Activated naive CD4-positive, alpha-beta T cell treated with anti-CD3 and anti-CD28 coated beads, Interleukin-2, amount 50 U/mL, for 24 hours (primary cell): ENCODE data around the gene SDR39U1.
A peak's percentile ranks its signal among the peaks of the same experiment; 100 is the strongest.

Experiments used
- H3K27ac Mint-ChIP-seq: one replicate; pipeline ENCODE4 v1.8.0; 2021; ENCODE audit warnings: mild to moderate bottlenecking, mixed read lengths
- H3K27me3 Mint-ChIP-seq: one replicate; pipeline ENCODE4 v1.8.0; 2021; ENCODE audit warnings: mixed read lengths
- H3K36me3 Mint-ChIP-seq: one replicate; pipeline ENCODE4 v1.8.0; 2021; ENCODE audit warnings: mixed read lengths
- H3K4me1 Mint-ChIP-seq: one replicate; pipeline ENCODE4 v1.8.0; 2021; ENCODE audit warnings: mixed read lengths
- H3K4me3 Mint-ChIP-seq: one replicate; pipeline ENCODE4 v1.8.0; 2021; ENCODE audit warnings: mild to moderate bottlenecking, mixed read lengths
- H3K9me3 Mint-ChIP-seq: one replicate; pipeline ENCODE4 v1.8.0; 2021; ENCODE audit warnings: mixed read lengths

Gene SDR39U1

DNA sequence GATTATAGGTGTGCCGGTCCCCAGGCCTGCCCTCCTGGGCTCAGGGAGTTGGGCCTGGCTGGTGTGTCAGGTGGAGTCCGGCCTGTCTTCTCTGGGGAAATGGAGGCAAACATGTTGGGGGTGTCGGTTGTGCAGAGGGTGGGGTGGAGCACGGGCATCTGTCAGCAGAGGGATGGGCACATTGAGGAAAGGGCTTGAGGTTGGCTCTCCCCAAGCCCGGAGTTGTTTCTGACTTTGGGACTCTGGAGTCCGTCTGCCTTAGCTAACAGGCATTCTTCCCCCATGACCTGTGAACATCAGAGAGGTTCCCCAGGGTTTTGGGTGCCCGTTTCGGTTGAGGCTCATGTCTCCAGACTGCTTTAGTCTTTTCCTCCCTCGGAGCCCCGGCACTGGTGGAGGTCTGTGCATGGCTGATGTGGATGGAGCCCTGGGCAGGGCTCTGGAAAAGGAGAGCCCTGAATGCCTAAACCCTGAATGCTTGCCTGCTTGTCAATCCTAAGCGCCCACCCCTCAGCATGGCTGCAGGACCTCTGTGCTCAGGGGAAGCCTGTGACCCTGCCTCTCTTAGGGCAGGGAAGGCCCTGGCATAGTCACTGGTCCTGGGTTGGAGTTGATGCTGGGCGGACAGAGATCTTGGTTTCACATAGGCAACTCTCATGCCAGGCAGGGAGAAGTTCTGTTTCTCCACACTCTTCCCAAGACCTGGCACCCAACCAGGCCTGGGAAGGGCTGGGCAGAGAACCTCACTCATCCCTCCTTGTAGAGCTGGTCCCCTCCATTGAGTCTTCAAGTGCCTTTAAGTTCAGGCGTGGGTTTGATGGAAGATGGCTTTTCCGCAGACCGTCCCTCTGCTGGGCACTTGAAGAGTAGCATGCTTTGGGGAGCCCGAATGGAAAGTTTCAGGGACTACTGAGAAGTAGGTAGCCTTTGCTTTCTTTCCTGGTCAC is 30.9 kb downstream of the SDR39U1 start:
- Mint-ChIP-seq H3K27ac (no peak overlapping the region), H3K27me3 (no peaks in the 10 kb centered on the region)

GRCh38 chr14:24409956-24410355 is 32.6 kb downstream of the SDR39U1 start:
- no peak overlapping the region for H3K4me3 Mint-ChIP-seq
- no peaks in the 10 kb centered on the region for H3K36me3 Mint-ChIP-seq
- no peaks in the 10 kb centered on the region for H3K4me1 Mint-ChIP-seq
- no peak overlapping the region for H3K27ac Mint-ChIP-seq
- no peaks in the 10 kb centered on the region for H3K27me3 Mint-ChIP-seq
- no peaks in the 10 kb centered on the region for H3K9me3 Mint-ChIP-seq

More for the DNA sequence above, 30.9 kb downstream of the SDR39U1 start:
- no peaks in the 10 kb centered on the region for H3K9me3 Mint-ChIP-seq
- H3K4me3 Mint-ChIP-seq, result no peak overlapping the region
- no peaks in the 10 kb centered on the region for H3K36me3 Mint-ChIP-seq
- H3K4me1 Mint-ChIP-seq, result no peaks in the 10 kb centered on the region

DNA sequence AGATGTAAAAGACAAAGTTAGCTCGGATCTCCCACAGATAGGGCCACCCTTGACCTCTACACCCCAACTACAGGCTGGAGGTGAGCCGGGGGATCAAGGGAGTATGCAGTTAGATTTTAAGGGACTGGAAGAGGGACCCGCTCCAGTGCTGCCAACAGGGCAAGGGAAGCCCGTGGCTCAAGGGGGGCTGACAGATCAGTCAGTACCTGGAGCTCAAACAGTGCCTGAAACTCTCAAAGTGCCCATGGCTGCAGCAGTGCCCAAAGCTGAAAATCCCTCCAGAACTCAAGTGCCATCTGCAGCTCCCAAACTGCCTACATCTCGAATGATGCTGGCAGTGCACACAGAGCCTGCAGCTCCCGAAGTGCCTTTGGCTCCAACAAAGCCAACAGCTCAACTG is 33.4 kb downstream of the SDR39U1 start:
- H3K9me3 Mint-ChIP-seq, result no peaks in the 10 kb centered on the region
- H3K4me1 Mint-ChIP-seq, result no peaks in the 10 kb centered on the region
- H3K36me3 Mint-ChIP-seq, result no peaks in the 10 kb centered on the region
- no peak overlapping the region for H3K27ac Mint-ChIP-seq
- H3K27me3 Mint-ChIP-seq, result no peaks in the 10 kb centered on the region
- no peak overlapping the region for H3K4me3 Mint-ChIP-seq

GRCh38 chr14:24408764-24409163 is 33.8 kb downstream of the SDR39U1 start:
- Mint-ChIP-seq H3K9me3 (no peaks in the 10 kb centered on the region), H3K36me3 (no peaks in the 10 kb centered on the region), H3K4me1 (no peaks in the 10 kb centered on the region), H3K27me3 (no peaks in the 10 kb centered on the region), H3K27ac (no peak overlapping the region), H3K4me3 (no peak overlapping the region)

DNA sequence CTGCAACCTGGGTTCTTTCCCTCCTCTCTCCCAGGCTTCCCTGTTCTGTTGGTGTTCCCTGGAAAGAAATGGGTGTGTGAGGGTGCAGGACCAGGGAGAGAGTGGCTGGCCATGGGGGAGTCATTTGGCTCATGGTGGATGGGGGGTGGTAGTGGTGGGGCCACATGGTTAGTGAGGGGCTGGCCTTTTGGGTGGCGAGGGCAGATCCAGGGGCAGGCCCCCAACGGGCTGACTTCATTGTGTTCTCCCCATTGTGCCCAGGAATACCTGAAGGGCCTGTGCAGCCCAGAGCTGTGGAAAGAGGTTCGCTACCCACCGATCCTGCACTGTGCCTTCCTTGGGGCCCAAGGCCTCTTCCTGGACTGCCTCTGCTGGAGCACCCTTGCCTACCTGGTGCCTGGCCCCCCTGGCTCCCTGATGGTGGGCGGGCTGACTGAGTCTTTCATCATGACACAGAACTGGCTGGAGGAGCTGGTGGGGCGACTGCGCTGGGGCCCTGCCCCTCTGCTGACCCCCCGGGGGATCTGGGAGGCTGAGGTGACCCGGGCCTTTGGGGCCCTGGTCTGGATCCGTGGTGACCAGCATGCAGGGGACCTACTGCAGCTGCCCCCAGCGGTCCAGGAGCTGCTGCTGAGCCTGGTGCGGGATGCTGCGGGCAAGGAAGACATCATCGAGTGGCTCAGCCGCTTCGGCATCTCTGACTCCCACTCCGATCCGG is 34.8 kb downstream of the SDR39U1 start:
- Mint-ChIP-seq H3K27me3 (no peaks in the 10 kb centered on the region), H3K27ac (no peak overlapping the region), H3K4me3 (no peak overlapping the region), H3K36me3 (no peaks in the 10 kb centered on the region), H3K4me1 (no peaks in the 10 kb centered on the region), H3K9me3 (no peaks in the 10 kb centered on the region)

DNA sequence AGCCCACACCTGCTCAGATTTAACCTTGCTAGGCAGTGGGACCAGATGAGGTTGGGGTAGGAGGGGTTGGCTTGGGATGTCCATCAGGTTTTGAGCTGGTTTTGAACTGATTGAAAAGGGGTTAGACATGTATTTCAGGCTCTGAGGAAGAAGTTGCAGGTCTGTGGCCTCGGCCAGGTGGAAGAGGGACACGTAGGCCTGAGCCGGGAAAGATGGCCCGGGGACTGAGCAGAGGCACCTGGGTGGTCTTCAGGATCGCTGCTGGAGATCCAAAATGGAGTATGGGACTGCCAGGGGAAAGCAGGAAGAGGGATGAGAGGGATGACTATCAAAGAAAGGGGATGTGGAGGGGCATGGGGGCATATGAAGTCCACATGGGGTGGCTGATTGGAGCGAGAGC is 36.2 kb downstream of the SDR39U1 start:
- Mint-ChIP-seq H3K36me3 (no peaks in the 10 kb centered on the region), H3K4me3 (no peak overlapping the region)

GRCh38 chr14:24404814-24405213 is 37.8 kb downstream of the SDR39U1 start:
- no peaks in the 10 kb centered on the region for H3K9me3 Mint-ChIP-seq
- H3K4me1 Mint-ChIP-seq, result peaks cover 4% of the 10 kb centered on the region
- H3K4me3 Mint-ChIP-seq, result no peak overlapping the region
- H3K36me3 Mint-ChIP-seq, result no peaks in the 10 kb centered on the region
- no peaks in the 10 kb centered on the region for H3K27me3 Mint-ChIP-seq
- no peak overlapping the region for H3K27ac Mint-ChIP-seq

More for the DNA sequence above, 36.2 kb downstream of the SDR39U1 start:
- Mint-ChIP-seq H3K4me1 (no peaks in the 10 kb centered on the region), H3K9me3 (no peaks in the 10 kb centered on the region), H3K27ac (no peak overlapping the region), H3K27me3 (no peaks in the 10 kb centered on the region)

- Mint-ChIP-seq H3K4me3 (no peak overlapping the region), H3K4me1 (peaks cover 11% of the 10 kb centered on the region), H3K9me3 (no peaks in the 10 kb centered on the region), H3K36me3 (no peaks in the 10 kb centered on the region), H3K27ac (no peak overlapping the region), H3K27me3 (no peaks in the 10 kb centered on the region)
These were observed 39.1 kb downstream of the SDR39U1 start for GRCh38 chr14:24403294-24403998.

GRCh38 chr14:24401810-24402702 is 40.5 kb downstream of the SDR39U1 start:
- Mint-ChIP-seq H3K4me1 (peaks cover 11% of the 10 kb centered on the region), H3K27me3 (no peaks in the 10 kb centered on the region), H3K9me3 (no peaks in the 10 kb centered on the region), H3K27ac (no peak overlapping the region), H3K4me3 (no peak overlapping the region), H3K36me3 (no peaks in the 10 kb centered on the region)

DNA sequence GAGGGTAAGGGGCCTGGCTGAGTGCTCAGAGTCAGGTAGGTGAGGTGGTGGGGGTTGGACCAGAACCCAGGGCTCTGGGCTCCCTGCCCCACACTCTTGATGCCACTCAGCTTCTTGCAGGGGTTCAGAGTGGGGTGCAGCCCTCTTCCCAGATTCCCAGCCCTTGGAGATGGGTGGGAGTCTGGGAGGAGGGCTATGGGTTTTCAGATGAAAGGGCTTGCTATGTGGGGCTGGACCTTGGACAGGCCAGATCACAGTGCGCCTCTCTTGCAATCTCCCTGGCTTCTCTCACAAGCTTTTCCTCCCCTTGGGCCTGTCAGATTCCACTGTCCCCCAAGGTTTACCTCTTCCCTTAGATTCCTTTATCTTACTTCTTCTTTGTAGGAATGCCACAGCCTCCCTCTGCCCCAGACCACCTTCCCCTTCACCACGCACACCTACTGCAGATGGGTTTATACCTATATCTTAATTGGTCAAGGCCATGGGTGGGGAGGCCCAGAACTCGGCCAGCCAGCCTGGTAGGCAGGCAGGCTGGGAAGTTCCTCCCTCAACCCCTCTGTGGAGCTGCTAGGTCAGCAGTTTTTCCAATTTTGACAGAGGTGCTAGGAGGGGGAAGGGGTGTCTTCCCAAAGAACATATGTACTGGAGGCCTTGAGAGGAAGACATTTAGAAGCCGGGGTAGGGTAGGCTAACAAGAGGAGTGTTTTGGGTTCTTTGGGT is 42.4 kb downstream of the SDR39U1 start:
- Mint-ChIP-seq H3K27me3 (no peaks in the 10 kb centered on the region), H3K4me1 (peaks cover 11% of the 10 kb centered on the region), H3K9me3 (no peaks in the 10 kb centered on the region), H3K4me3 (peak overlapping the region; percentile 70), H3K27ac (no peak overlapping the region), H3K36me3 (no peaks in the 10 kb centered on the region)

GRCh38 chr14:24399447-24399822 is 43.1 kb downstream of the SDR39U1 start:
- Mint-ChIP-seq H3K36me3 (no peaks in the 10 kb centered on the region), H3K4me3 (peak overlapping the region; percentile 70), H3K27ac (no peak overlapping the region), H3K4me1 (peaks cover 11% of the 10 kb centered on the region), H3K9me3 (no peaks in the 10 kb centered on the region), H3K27me3 (no peaks in the 10 kb centered on the region)

DNA sequence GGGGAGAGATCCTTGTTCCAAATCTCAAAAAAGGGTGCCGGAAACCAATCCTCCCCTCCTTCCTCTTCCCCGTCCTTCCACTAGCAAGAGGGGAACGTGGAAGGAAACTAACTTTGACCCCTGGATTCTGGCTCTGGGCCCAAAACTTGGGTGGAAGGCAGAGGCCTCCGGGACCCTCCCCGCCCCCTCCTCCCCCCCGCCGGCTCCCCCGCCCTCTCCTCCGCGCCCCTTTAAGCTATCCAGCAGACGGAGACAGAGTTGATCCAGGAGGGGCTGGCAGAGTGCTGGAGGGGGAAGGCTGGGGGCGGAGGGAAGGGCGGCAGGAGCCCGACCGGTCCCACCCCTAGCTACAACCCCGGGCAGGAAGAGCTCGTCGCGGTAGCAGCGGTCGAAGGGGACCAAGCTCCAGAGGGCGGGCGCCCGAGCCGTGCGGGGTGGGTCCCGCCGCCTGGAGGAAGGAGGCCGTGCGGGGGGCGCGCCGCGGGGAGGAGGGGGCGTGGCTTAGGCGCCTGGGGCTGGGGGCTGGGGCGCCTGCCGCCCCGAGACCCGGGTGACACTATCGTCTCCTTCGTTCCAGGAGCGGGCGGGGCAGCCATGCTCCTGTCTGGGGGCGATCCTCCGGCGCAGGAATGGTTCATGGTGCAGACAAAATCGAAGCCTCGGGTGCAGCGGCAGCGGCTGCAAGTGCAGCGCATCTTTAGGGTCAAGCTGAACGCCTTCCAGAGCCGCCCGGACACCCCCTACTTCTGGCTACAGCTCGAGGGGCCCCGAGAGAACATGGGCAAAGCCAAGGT is 43.7 kb downstream of the SDR39U1 start, which contains the start of gene NYNRIN:
NYNRIN (plus strand) TSS at position 351 of the 794 bp plus-strand sequence; CDS start at position 595, 244 bp downstream.
- Mint-ChIP-seq H3K36me3 (no peaks in the 10 kb centered on the region), H3K4me3 (peak within 1 kb of the TSS; percentile 70), H3K27ac (no peak within 1 kb of the TSS), H3K9me3 (no peaks in the 10 kb centered on the region), H3K4me1 (peaks cover 11% of the 10 kb centered on the region), H3K27me3 (no peaks in the 10 kb centered on the region)

DNA sequence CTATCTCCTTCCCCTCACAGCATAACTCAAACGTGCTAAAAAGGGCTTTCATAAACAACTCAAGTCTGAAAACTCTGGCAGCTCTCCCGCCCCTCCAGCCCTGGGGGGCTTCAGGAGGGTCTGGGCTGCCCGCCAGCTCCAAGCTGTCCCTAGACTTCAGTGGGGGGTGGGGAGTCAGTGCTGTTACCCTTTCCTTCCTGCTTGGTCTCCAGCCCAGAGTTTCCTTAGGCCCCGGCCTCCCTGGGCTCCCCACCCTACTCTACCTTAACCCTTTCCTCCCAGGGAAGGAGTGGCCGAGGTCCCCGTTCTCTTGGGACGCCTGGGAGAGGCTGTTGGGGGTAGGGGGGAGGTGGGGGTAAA is 44.3 kb downstream of the SDR39U1 start:
- Mint-ChIP-seq H3K4me1 (peaks cover 11% of the 10 kb centered on the region), H3K4me3 (no peak overlapping the region), H3K27me3 (no peaks in the 10 kb centered on the region), H3K36me3 (no peaks in the 10 kb centered on the region), H3K9me3 (no peaks in the 10 kb centered on the region), H3K27ac (no peak overlapping the region)
